ENCODE results near the gene MLXIP.
"Not testable (repeated sequence)": the region's sequence is repeated elsewhere in the genome, so short reads cannot be mapped to it uniquely, and the experiment has no call there.

Gene MLXIP, protein sequence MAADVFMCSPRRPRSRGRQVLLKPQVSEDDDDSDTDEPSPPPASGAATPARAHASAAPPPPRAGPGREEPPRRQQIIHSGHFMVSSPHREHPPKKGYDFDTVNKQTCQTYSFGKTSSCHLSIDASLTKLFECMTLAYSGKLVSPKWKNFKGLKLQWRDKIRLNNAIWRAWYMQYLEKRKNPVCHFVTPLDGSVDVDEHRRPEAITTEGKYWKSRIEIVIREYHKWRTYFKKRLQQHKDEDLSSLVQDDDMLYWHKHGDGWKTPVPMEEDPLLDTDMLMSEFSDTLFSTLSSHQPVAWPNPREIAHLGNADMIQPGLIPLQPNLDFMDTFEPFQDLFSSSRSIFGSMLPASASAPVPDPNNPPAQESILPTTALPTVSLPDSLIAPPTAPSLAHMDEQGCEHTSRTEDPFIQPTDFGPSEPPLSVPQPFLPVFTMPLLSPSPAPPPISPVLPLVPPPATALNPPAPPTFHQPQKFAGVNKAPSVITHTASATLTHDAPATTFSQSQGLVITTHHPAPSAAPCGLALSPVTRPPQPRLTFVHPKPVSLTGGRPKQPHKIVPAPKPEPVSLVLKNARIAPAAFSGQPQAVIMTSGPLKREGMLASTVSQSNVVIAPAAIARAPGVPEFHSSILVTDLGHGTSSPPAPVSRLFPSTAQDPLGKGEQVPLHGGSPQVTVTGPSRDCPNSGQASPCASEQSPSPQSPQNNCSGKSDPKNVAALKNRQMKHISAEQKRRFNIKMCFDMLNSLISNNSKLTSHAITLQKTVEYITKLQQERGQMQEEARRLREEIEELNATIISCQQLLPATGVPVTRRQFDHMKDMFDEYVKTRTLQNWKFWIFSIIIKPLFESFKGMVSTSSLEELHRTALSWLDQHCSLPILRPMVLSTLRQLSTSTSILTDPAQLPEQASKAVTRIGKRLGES

DNA sequence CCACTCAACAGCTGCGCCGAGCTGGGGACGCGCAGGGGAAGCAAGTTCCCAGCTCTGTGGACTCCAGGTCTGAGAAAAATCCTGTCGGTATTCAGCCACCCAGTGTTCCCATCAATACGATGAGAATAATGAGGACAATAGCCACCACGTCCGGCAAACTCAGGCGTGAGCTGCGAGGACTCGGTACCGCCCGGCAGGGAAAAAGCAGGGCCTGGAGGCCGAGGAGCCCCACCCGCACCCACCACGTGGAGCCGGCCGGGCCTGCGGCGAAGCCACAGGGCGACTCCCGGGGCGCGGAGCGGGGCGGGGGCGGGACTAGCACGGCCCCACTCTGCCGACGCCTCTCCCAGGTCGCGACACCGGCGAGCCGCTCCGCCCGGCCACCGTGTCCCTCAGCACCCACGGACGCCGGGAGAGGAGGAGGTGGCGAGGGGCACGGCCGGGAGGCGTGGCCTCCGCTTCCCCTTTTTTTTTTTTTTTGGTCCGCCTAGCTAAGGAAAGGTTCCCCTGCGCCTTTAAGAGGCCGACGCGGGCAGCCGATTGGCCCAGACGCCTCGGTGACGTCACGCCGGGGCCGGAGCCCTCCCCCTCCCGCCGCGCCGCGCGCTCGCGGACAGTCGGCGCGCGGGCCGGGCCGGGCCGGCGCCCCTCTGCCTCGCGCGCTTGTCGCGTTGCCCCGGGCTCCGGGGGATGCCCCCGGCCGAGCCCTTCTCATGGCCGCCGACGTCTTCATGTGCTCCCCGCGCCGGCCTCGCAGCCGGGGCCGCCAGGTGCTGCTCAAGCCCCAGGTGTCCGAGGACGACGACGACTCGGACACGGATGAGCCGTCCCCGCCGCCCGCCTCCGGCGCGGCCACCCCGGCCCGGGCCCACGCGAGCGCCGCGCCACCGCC is at the start of gene MLXIP:
TSS of gene MLXIP (plus strand) at position 616 of the 892 bp plus-strand sequence. CDS start at position 714, 98 bp downstream.
- DNase-seq: peak; percentile 92

GRCh38 chr12:122028905-122029560 is 49.5 kb upstream of the MLXIP start:
- peak; percentile 45 for DNase-seq

DNA sequence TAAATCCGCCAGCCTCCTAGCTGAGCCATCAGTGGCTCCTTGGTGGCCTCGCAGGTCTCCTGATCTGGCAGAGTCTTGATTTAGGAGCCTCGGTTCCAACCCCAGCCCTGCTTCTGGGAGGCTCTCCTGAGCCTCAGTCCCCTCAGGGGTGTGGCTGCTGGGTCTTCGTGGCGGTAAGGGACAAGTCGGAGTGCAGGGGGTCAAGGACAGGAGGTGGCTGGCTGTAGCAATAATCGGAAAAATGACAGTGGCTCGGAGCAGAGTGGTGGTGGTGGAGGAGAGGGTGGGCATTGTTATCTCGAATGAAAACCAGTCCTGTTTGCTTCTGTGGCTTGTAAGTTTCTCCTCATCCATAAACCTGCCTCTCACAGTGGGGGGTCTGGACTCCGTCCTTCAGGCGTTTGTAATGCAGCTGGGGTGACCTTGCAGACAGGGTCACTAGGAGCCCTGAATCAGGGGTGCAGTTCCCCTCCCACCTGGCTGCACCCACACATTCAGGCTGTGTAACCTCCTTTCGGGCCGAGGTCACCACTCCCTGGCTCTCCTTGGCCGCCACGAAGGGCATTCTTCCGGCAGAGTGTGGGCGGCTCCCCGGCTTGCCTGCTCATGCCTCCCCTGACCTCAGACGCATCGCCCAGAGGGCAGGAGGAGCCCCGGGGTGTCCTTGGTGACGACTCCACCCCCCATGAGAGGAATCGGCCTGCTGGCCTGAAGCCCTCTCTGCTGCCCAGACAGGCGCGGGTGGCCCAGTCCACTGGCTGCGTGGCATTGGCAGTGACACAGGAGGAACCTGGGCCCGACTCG is 48.7 kb upstream of the MLXIP start:
- no peak for DNase-seq

DNA sequence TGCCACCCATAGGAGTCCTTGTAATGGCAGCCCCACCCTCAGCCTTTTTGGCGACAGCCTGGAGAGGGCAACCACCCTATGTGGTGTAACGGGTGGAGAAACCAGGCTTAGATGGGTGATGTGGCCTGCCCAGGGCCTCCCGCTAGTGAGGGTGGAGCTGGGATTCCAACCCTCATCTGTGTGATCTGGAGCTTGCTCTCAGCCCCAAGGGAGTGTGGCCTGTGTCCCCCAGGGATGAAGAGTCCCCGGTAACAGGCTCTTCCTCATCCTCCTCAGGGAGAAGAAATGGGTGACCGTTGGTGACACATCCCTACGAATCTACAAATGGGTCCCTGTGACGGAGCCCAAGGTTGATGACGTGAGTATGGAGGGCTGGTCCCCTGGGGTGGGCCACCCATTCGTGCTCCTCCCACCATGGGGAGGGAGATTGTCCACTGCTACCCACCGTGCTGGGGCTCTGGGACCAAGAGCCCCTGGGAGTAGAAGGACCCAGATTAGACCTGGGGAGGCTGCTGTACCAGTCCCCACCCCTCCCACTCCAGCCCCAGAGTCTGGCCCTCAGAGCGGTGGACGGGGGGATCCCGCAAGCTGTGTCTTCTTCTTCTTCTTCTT is 48.0 kb upstream of the MLXIP start:
- DNase-seq: no peak

DNA sequence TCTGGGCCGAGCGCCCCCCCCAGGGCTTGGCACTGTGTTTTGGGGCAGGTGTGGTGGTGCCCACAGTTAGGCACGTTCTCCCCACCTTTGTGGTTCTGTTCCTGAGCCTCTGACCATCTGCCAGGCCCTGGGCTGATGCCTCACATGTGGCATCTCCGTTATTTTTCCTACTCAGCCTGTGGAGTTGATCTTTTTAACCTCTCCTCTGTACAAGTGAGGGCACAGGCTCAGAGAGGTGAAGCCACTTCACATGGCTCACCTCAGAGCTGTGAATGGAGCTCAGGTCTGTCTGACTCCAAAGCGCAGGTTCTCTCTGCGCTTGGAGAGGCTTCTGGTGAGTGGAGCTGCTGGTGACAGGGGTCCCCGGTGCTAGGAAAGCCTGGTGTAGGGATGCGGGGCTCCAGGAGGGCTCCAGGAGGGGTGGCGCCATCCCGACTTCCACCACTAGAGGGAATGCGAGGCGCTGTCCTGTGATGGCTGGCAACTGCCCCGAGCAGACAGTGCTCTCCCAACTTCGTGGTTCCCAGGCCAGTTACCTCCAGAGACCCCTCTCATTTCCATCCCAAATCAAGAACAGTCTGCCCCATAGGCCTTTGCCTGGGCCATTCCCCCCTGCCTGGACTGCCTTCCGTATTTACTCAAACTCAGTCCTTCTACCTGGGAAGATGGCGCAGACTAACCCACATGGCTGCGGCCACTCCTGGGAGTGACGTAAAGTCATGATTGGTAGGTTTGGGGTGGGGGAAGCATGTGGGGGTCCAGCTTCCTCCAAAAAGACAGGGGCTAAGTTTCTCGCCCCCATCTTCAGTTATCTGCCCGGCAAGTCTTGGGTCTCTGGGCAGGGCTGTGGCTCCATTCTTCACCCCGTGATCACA is 47.0 kb upstream of the MLXIP start:
- DNase-seq: peak; percentile 77

- no peak for DNase-seq
These were observed 46.0 kb upstream of the MLXIP start for GRCh38 chr12:122032580-122032979.

GRCh38 chr12:122035292-122035691 is 43.3 kb upstream of the MLXIP start:
- no peak for DNase-seq

- DNase-seq: no peak
These were observed 42.4 kb upstream of the MLXIP start for GRCh38 chr12:122036153-122036552.

DNA sequence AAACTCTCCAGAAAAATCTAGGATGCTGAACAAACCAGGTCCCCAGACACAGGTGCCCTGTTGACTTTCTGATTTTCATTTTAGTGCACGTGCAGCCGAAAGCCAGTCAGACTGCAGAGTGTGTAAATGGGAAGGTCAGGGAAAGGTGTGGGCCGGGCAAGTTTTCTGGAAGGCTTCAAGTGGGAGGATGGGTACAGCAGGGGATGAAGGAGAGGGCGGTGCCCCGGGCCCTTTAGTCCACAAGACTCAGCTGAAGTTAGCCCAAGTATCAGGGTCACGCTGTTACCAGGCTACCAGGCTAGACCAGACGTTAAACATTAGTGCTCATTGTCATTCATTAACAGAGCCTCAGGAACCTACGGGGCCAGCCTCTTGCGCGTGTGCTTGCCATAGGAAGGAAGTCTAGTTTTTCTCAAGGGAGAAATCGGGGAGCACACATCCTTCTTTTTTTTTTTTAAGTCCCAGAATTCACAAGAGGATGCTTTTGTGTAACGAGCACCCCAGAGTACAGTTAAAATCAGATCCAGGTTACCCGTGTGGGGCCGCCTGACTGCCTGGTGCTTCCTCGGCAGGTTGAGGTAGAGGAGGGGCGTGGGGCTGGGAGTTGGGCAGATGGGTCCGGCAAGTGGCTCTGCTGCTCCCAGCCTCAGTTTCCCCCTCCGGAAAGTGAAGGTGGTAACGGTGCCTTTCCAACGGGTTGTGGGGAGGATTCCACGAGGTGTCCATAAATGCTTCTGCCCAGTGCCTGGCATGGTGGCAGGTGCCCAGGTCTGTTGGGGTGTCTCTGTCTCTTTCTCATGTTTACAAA is 37.8 kb upstream of the MLXIP start:
- no peak for DNase-seq

DNA sequence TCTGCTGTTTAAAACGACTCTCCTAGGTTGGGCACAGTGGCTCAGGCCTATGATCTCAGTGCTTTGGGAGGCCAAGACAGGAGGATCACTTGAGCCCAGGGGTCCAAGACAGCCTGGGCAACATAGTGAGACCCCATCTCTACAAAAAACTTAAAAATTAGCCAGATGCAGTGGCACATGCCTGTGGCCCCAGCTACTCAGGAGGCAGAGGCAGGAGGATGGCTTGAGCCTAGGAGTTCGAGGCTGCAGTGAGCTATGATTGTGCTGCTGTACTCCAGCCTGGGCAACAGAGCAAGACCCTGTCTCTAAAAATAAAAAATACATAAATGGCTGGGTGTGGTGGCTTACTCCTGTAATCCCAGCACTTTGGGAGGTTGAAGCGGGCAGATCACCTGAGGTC is 37.1 kb upstream of the MLXIP start:
- DNase-seq: not testable (repeated sequence)

DNA sequence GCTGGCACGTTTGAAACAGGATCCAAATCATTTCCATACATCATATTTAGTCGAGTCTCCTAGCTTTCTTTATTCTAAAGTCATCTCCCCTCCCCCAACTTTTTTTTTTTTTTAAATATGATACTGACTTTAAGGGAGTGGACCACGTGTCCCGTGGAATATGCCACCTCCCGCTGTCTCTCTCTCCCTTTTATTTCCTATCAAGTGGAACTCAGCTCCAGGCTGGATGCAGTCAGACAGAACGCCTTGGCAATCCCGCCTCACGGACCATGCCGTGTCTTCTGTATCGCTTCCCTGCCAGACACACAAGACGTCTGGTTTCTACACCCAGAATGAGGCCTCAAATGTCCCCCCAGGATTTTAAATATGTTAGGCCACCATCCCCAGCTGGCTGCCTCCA is 35.6 kb upstream of the MLXIP start:
- DNase-seq: no peak

DNA sequence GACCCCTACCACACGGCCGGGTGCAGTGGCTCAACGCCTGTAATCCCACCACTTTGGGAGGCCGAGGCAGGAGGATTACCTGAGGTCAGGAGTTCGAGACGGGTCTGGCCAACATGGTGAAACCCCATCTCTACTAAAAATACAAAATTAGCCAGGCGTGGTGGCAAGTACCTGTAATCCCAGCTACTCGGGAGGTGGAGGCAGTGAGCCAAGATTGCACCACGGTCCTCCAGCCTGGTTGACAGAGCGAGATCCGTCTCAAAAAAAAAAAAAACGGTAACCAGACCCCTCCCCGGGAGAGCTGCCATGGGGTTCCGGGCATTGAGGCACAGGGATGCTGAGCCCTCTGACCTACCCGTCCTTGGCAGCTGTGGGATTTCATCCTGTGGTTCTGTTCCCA is 35.1 kb upstream of the MLXIP start:
- DNase-seq: no peak

- DNase-seq: no peak
These were observed 33.3 kb upstream of the MLXIP start for GRCh38 chr12:122045262-122045661.

DNA sequence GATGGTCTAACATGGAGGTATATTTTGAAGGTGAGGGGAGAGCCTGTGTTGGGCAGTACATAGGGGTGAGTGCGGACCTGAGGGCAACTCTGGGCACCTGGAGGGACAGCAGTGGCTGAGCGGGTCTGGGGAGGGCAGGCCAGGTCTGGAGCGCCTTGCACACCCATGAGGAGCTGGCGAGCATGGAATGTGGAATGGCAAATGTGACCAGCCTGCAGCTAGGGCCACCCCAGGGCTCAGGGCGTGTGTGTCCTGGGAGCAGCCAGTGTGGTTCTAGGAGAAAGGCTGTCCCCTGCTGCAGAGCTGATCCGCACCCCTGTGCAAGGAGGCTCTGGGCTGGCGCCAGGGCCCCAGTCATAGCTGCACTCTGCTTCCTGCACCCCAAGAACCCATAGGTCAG is 32.4 kb upstream of the MLXIP start:
- no peak for DNase-seq

- no peak for DNase-seq
These were observed 30.4 kb upstream of the MLXIP start for GRCh38 chr12:122048151-122048550.

- no peak for DNase-seq
These were observed 28.7 kb upstream of the MLXIP start for GRCh38 chr12:122049827-122050226.

DNA sequence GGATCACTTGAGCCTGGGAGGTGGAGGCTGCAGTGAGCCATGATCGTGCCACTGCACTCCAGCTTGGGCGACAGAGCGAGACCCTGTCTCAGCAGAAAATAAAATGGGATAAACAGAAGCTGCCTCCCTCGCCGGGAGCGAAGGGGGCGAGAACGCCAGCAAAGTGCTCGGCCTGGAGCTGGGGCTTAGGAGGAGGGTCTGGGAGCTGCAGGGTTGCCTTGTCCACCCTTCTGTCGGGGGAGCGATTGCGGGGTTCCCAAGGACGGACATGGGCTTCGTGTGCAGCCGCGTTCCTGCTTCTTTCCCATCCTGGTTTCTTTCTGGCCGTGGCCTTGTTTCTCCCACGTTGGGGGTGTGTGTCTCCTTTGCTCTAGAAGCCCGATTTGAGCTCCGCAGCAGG is 27.9 kb upstream of the MLXIP start:
- DNase-seq: no peak

GRCh38 chr12:122051231-122051876 is 27.2 kb upstream of the MLXIP start:
- DNase-seq: no peak
